Body of pancreas (tissue), 4 donors: ENCODE measurements around the gene SLCO1A2.
A peak's percentile ranks its signal among the peaks of the same experiment; 100 is the strongest.

Source experiments
- POLR2A ChIP-seq, 3 donors: fragments of 450-650 bp; IDR thresholded peaks; one replicate each; pipeline ENCODE4 v1.6.1; 2016; ENCODE audit warnings: antibody characterized with exemption in 3 of 3, mild to moderate bottlenecking in 2 of 3
- TF ChIP-seq, protein P1 (sequence below), 7 experiments: fragments of 450-650 bp in 4 of 7; fragments of 200-600 bp in 3 of 7; sonication (generic) in 3 of 7; IDR thresholded peaks; one replicate each; pipeline ENCODE4 v1.5.1; 2016 to 2019; ENCODE audit warnings: antibody characterized with exemption in 7 of 7

DNA sequence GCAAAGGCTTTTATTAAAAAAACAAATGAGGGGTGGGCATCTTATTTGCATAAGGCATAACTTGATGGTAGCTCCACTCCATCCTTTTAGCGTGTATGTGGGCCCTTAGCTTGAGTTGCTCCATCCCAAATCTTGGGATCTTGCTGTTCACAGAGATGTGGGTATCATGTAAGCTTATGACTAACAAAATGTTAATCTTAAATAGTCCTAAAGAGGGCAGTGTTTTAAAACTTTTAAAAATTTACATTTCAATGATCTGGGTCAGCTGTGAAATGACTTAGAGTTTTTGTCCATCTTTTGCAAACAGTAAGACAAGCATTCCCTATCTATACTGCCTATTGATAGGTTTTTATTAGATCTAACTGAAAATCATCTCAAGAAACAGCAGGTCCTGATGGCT lies 86.0 kb downstream of the SLCO1A2 start:
- TF ChIP-seq POLR2A (IDR thresholded peaks at IDR 0.05), result no peak
- TF ChIP-seq, protein P1, sequence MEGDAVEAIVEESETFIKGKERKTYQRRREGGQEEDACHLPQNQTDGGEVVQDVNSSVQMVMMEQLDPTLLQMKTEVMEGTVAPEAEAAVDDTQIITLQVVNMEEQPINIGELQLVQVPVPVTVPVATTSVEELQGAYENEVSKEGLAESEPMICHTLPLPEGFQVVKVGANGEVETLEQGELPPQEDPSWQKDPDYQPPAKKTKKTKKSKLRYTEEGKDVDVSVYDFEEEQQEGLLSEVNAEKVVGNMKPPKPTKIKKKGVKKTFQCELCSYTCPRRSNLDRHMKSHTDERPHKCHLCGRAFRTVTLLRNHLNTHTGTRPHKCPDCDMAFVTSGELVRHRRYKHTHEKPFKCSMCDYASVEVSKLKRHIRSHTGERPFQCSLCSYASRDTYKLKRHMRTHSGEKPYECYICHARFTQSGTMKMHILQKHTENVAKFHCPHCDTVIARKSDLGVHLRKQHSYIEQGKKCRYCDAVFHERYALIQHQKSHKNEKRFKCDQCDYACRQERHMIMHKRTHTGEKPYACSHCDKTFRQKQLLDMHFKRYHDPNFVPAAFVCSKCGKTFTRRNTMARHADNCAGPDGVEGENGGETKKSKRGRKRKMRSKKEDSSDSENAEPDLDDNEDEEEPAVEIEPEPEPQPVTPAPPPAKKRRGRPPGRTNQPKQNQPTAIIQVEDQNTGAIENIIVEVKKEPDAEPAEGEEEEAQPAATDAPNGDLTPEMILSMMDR (IDR thresholded peaks at IDR 0.05), result peak in 1 of 7 experiments; percentile 9
